Keratinocyte (primary cell): ENCODE data around the gene SEC14L2. TPM values are rescaled to one million over a fixed set of nuclear protein-coding genes. Genes with fewer than 3 reads are reported as not detected.

ENCODE experiments used
- DNase-seq: peaks from one replicate; pipeline ENCODE4 v3.0.0-alpha.2; 2011; ENCODE audit warnings: low read depth, missing footprints, low spot score
- FAIRE-seq: peaks from 2 replicates; lab custom pipeline; 2011; peaks lifted over from hg19 to GRCh38; lab: Jason Lieb, UNC
- H2AFZ ChIP-seq: 2 replicates; pipeline ENCODE4 v1.6.0; 2012; ENCODE audit warnings: low read length, control low read depth, inconsistent platforms; ENCODE audit not compliant: control insufficient read depth
- H3K27ac ChIP-seq: 2 replicates; pipeline ENCODE4 v1.5.1; 2011; ENCODE audit warnings: low read length; ENCODE audit not compliant: control insufficient read depth, insufficient read depth
- H3K27me3 ChIP-seq: 3 replicates; pipeline ENCODE4 v1.6.0; 2011; ENCODE audit warnings: low read length; ENCODE audit not compliant: control insufficient read depth, insufficient read depth; ENCODE audit errors: extremely low read depth
- H3K36me3 ChIP-seq, 2 experiments: 2 replicates in 1 of 2; 3 replicates in 1 of 2; pipeline ENCODE4 v1.5.1; 2011; ENCODE audit warnings: low read length in 2 of 2, mild to moderate bottlenecking in 1 of 2; ENCODE audit not compliant: control insufficient read depth in 2 of 2, insufficient read depth in 2 of 2; ENCODE audit errors: extremely low read depth in 1 of 2
- H3K4me1 ChIP-seq: 3 replicates; pipeline ENCODE4 v1.5.1; 2011; ENCODE audit warnings: low read length; ENCODE audit not compliant: control insufficient read depth, insufficient read depth; ENCODE audit errors: extremely low read depth
- H3K4me2 ChIP-seq: 3 replicates; pipeline ENCODE4 v1.6.0; 2011; ENCODE audit warnings: low read depth, low read length; ENCODE audit not compliant: control insufficient read depth, insufficient read depth; ENCODE audit errors: extremely low read depth
- H3K4me3 ChIP-seq, 3 experiments: fragments of 200-600 bp in 1 of 3; sonication (generic) in 1 of 3; 2 replicates in 2 of 3; 3 replicates in 1 of 3; pipeline ENCODE4 v1.5.1; 2011 to 2016; ENCODE audit warnings: low read length in 3 of 3, mild to moderate bottlenecking in 3 of 3, control low read depth in 2 of 3, inconsistent platforms in 1 of 3, low read depth in 1 of 3, mixed read lengths in 1 of 3, mixed run types in 1 of 3, moderate library complexity in 1 of 3; ENCODE audit not compliant: control insufficient read depth in 2 of 3, insufficient read depth in 2 of 3; ENCODE audit errors: extremely low read depth in 1 of 3
- H3K79me2 ChIP-seq: 2 replicates; pipeline ENCODE4 v1.6.0; 2012; ENCODE audit warnings: low read length; ENCODE audit not compliant: control insufficient read depth, insufficient read depth
- H3K9ac ChIP-seq: 3 replicates; pipeline ENCODE4 v1.6.0; 2011; ENCODE audit warnings: low read length; ENCODE audit not compliant: control insufficient read depth, insufficient read depth; ENCODE audit errors: extremely low read depth
- H3K9me1 ChIP-seq: 3 replicates; pipeline ENCODE4 v1.6.0; 2011; ENCODE audit warnings: low read length; ENCODE audit not compliant: control insufficient read depth, insufficient read depth; ENCODE audit errors: extremely low read depth
- H3K9me3 ChIP-seq: 2 replicates; pipeline ENCODE4 v1.5.1; 2012; ENCODE audit warnings: low read depth, low read length; ENCODE audit not compliant: control insufficient read depth
- H4K20me1 ChIP-seq: 3 replicates; pipeline ENCODE4 v1.6.0; 2011; ENCODE audit warnings: low read length; ENCODE audit not compliant: control insufficient read depth, insufficient read depth; ENCODE audit errors: extremely low read depth
- EZH2 ChIP-seq: IDR thresholded peaks from one replicate; pipeline ENCODE4 v1.6.1; 2012; ENCODE audit warnings: inconsistent platforms, mild to moderate bottlenecking, low read length, moderate library complexity
- dilution Hi-C: fragments of 300-500 bp; cut with MboI; formaldehyde crosslinking; loops from one replicate; pipeline ENCODE4 v1.7.0; 2020; ENCODE audit warnings: low sequenced_read_pairs; ENCODE audit not compliant: extremely low pct_ligation_motif_present
- polyA plus RNA-seq, 5 experiments: library from polyadenylated mRNA; depleted of rRNA in 3 of 5; stranded (reverse) in 3 of 5; stranded (forward) in 1 of 5; unstranded in 1 of 5; fragments of >200 nt; gene quantifications; 1 replicate in 1 of 5; 2 replicates in 3 of 5; 3 replicates in 1 of 5; pipeline versions ENCODE4 v1.2.1 to v1.2.3, GENCODE V29; 2011 to 2012; ENCODE audit warnings: missing spikeins in 2 of 5, low read depth in 1 of 5, low replicate concordance in 1 of 5
- TF ChIP-seq, protein P1 (sequence below), 3 experiments: IDR thresholded peaks in 1 of 3; conservative IDR thresholded peaks in 1 of 3; optimal IDR thresholded peaks in 1 of 3; 2 replicates in 2 of 3; 3 replicates in 1 of 3; pipeline versions ENCODE3 to v1.5.1; 2011; ENCODE audit warnings: low read length in 3 of 3, mild to moderate bottlenecking in 3 of 3, moderate library complexity in 2 of 3, control low read depth in 1 of 3, inconsistent platforms in 1 of 3; ENCODE audit not compliant: insufficient read depth in 2 of 3; ENCODE audit errors: extremely low read depth in 1 of 3

Gene SEC14L2
- polyA plus RNA-seq, 1 donor (not counting 4 experiments of a cell fraction or from before 2014, with no cell fraction given) = 103 TPM

DNA sequence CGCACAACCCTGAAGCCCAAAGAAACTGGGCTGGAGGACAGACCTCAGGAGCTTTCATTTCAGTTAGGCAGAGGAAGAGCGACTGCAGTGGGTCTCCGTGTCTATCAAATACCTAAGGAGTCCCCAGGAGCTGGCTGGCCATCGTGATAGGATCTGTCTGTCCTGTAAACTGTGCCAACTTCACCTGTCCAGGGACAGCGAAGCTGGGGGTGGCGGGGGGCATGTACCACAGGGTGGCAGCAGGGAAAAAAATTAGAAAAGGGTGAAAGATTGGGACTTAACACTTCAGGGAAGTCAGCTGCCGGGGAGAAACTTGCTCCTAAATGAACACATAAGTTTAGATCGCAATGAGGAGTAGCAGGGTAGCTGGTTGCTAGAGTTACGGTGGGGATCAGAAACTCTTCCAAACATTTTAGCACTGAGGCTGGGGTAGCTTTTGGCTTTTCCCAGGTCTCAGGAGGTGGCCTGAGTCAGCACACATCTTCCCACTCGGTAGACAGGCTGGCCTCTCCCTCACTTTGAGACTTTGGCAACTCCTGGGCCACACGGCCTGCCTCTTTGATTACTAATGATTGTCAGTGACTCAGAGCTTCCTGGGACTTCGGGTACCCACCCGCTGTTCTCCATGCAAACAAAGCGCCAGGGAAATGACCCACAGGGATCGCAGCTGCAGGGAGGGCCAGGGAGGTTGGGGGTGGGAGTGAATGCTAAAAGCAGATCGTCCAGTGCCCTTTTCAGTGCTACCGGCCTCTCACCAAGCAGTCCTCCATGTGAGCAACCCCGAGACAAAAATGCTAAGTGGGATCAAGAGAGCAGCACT lies 25.9 kb downstream of the SEC14L2 start:
- Histone ChIP-seq H3K27ac (peak overlapping the region; percentile 95), H3K4me1 (peaks cover 67% of the 10 kb centered on the region), H3K4me3 (peak overlapping the region; percentile 11 to 80 (median 22)), H3K27me3 (no peaks in the 10 kb centered on the region), H3K4me2 (peak overlapping the region; percentile 88), H3K36me3 (peaks cover 10 to 26% of the 10 kb centered on the region in 2 experiments), H3K79me2 (no peaks in the 10 kb centered on the region), H3K9me3 (no peaks in the 10 kb centered on the region), H2AFZ (no peak overlapping the region), H3K9ac (peak overlapping the region; percentile 89), H4K20me1 (no peaks in the 10 kb centered on the region), H3K9me1 (no peaks in the 10 kb centered on the region)
- no peak for TF ChIP-seq EZH2
- TF ChIP-seq, protein P1, sequence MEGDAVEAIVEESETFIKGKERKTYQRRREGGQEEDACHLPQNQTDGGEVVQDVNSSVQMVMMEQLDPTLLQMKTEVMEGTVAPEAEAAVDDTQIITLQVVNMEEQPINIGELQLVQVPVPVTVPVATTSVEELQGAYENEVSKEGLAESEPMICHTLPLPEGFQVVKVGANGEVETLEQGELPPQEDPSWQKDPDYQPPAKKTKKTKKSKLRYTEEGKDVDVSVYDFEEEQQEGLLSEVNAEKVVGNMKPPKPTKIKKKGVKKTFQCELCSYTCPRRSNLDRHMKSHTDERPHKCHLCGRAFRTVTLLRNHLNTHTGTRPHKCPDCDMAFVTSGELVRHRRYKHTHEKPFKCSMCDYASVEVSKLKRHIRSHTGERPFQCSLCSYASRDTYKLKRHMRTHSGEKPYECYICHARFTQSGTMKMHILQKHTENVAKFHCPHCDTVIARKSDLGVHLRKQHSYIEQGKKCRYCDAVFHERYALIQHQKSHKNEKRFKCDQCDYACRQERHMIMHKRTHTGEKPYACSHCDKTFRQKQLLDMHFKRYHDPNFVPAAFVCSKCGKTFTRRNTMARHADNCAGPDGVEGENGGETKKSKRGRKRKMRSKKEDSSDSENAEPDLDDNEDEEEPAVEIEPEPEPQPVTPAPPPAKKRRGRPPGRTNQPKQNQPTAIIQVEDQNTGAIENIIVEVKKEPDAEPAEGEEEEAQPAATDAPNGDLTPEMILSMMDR (optimal IDR thresholded peaks at IDR 0.05 in 1 of 3, IDR thresholded peaks at IDR 0.05 in 1 of 3, conservative IDR thresholded peaks at IDR 0.05 in 1 of 3; ENCODE audit: extremely low read depth in 1 of 3, insufficient read depth in 2 of 3, low read length in 3 of 3) = no peak
- FAIRE-seq (peak; percentile 58), DNase-seq (peak; percentile 66)
- dilution Hi-C loops = no loop called here

DNA sequence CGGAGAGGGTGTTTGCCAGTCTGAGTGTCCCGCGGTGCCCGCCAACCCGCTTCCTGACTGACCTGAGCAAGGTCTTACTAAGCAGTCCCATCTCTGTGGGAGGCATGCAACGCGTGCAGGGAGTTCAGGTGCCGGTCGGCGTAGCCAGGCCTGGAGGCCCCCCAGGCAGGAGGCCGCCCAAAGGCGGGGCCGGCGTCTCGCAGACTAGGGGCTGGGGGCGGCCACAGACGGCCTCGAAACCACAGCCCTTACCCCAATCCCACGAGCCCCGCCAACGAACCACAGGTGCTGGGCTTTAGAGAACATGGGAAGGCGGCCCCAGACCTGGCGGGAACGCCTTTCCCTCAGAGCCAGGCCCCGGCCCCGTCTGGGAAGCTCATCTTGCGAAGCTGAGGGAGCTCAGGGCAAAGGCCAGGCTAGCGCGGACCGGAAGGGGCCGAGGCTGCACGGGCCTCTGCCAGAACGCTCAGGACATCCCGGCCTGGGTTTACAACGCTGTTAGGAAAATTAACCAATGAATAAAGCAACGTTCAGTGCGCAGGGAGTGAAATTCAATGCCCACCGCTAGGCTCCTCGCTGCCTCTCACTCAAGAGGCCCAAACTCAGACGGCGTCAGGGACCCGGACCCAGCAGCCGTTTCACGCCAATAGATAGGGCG lies 26.6 kb downstream of the SEC14L2 start:
- FAIRE-seq = no peak
- Histone ChIP-seq H2AFZ (no peak overlapping the region), H3K27me3 (no peaks in the 10 kb centered on the region), H3K36me3 (peaks cover 7 to 20% of the 10 kb centered on the region in 2 experiments), H3K9me1 (no peaks in the 10 kb centered on the region), H3K4me2 (peak overlapping the region; percentile 88), H3K27ac (peak overlapping the region; percentile 95), H3K4me3 (peak overlapping the region; percentile 22 to 80 (median 60)), H3K4me1 (peaks cover 67% of the 10 kb centered on the region), H4K20me1 (no peaks in the 10 kb centered on the region), H3K9me3 (no peaks in the 10 kb centered on the region), H3K79me2 (no peaks in the 10 kb centered on the region), H3K9ac (peak overlapping the region; percentile 89)
- dilution Hi-C loops = no loop called here
- no peak for TF ChIP-seq EZH2
- TF ChIP-seq, protein P1 (optimal IDR thresholded peaks at IDR 0.05 in 1 of 3, IDR thresholded peaks at IDR 0.05 in 1 of 3, conservative IDR thresholded peaks at IDR 0.05 in 1 of 3; ENCODE audit: extremely low read depth in 1 of 3, insufficient read depth in 2 of 3, low read length in 3 of 3) = peak in 2 of 3 experiments; percentile 8 to 12
- no peak for DNase-seq
